Vagina (tissue), 2 donors: ENCODE data around the gene MAPK12. TPM values are rescaled to one million over a fixed set of nuclear protein-coding genes. Genes with fewer than 3 reads are reported as not detected.

Experiments used
- DNase-seq, 2 donors: peaks; one replicate each; pipeline ENCODE4 v3.0.0-alpha.2; 2017; ENCODE audit errors: extremely low spot score in 2 of 2
- H3K27ac ChIP-seq: fragments of 200-600 bp; sonication (generic); one replicate; pipeline ENCODE4 v1.5.1; 2019
- H3K27me3 ChIP-seq: fragments of 200-600 bp; sonication (generic); one replicate; pipeline ENCODE4 v1.5.1; 2019
- H3K36me3 ChIP-seq, 2 donors: fragments of 200-600 bp; sonication (generic); one replicate each; pipeline ENCODE4 v1.5.1; 2017 to 2019
- H3K4me1 ChIP-seq: fragments of 200-600 bp; sonication (generic); one replicate; pipeline ENCODE4 v1.5.1; 2019
- H3K4me3 ChIP-seq, 2 donors: fragments of 200-600 bp; sonication (generic); 1 replicate in 1 of 2; 2 replicates in 1 of 2; pipeline ENCODE4 v1.5.1; 2016 to 2019
- H3K9me3 ChIP-seq: fragments of 200-600 bp; sonication (generic); one replicate; pipeline ENCODE4 v1.5.1; 2019
- POLR2A ChIP-seq, 2 donors: fragments of 450-650 bp; IDR thresholded peaks; one replicate each; pipeline ENCODE4 v1.6.1; 2017; ENCODE audit warnings: antibody characterized with exemption in 2 of 2, mild to moderate bottlenecking in 2 of 2, moderate library complexity in 2 of 2
- POLR2AphosphoS5 ChIP-seq, 2 donors: sonication (generic); formaldehyde crosslinking; IDR thresholded peaks; one replicate each; pipeline ENCODE4 v1.9.0; 2017; ENCODE audit warnings: antibody characterized with exemption in 2 of 2, mild to moderate bottlenecking in 2 of 2, low read depth in 1 of 2; ENCODE audit not compliant: insufficient read depth in 1 of 2
- intact Hi-C: fragments of 100-400 bp; cut with DNase I; formaldehyde crosslinking; loops from one replicate; pipeline ENCODE4 v1.15.1; 2023
- total RNA-seq: library from RNA; depleted of rRNA; stranded (reverse); fragments of >200 nt; gene quantifications from one replicate; pipeline ENCODE4 v1.2.3, GENCODE V29; 2016
- TF ChIP-seq, protein P1 (sequence below), 3 experiments: fragments of 450-650 bp in 2 of 3; fragments of 200-600 bp in 1 of 3; sonication (generic) in 1 of 3; IDR thresholded peaks; one replicate each; pipeline ENCODE4 v1.5.1; 2017 to 2019; ENCODE audit warnings: antibody characterized with exemption in 3 of 3, mild to moderate bottlenecking in 2 of 3, moderate library complexity in 2 of 3

MAPK12 gene
- total RNA-seq, 1 donor from 2014 or later = 15.0 TPM

DNA sequence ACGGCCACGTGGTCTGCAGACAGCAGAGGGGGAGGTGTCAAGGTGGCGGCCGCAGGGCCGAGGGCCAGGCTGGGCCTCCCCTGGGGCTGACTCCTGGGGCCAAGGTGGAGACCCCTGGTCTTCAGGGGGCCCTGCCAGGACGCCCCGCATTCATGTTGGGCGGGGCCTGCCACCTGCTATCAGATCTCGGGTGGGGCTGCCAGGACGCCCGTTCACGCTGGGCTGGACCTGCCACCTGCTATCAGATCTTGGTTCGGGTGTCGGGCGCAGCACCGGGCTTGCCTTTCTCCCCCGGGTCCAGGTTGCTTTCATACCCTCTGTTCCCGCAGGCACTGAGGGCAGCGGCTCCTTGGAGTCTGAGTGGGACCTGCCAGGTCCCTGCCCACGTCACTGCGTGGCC is 24.8 kb upstream of the MAPK12 start:
- no peaks in the 10 kb centered on the region for H3K9me3 ChIP-seq
- H3K27ac ChIP-seq = no peak overlapping the region
- H3K4me1 ChIP-seq = peaks cover 12% of the 10 kb centered on the region
- intact Hi-C loops = no loop called here
- no peak for DNase-seq
- H3K27me3 ChIP-seq = no peaks in the 10 kb centered on the region
- H3K36me3 ChIP-seq = peaks cover 4 to 82% of the 10 kb centered on the region in 2 donors
- no peak overlapping the region for H3K4me3 ChIP-seq
- TF ChIP-seq, protein P1, sequence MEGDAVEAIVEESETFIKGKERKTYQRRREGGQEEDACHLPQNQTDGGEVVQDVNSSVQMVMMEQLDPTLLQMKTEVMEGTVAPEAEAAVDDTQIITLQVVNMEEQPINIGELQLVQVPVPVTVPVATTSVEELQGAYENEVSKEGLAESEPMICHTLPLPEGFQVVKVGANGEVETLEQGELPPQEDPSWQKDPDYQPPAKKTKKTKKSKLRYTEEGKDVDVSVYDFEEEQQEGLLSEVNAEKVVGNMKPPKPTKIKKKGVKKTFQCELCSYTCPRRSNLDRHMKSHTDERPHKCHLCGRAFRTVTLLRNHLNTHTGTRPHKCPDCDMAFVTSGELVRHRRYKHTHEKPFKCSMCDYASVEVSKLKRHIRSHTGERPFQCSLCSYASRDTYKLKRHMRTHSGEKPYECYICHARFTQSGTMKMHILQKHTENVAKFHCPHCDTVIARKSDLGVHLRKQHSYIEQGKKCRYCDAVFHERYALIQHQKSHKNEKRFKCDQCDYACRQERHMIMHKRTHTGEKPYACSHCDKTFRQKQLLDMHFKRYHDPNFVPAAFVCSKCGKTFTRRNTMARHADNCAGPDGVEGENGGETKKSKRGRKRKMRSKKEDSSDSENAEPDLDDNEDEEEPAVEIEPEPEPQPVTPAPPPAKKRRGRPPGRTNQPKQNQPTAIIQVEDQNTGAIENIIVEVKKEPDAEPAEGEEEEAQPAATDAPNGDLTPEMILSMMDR (IDR thresholded peaks at IDR 0.05) = no peak
- TF ChIP-seq POLR2AphosphoS5 (IDR thresholded peaks at IDR 0.05; ENCODE audit: insufficient read depth in 1 of 2, low read depth in 1 of 2) = no peak
- TF ChIP-seq POLR2A (IDR thresholded peaks at IDR 0.05) = no peak

DNA sequence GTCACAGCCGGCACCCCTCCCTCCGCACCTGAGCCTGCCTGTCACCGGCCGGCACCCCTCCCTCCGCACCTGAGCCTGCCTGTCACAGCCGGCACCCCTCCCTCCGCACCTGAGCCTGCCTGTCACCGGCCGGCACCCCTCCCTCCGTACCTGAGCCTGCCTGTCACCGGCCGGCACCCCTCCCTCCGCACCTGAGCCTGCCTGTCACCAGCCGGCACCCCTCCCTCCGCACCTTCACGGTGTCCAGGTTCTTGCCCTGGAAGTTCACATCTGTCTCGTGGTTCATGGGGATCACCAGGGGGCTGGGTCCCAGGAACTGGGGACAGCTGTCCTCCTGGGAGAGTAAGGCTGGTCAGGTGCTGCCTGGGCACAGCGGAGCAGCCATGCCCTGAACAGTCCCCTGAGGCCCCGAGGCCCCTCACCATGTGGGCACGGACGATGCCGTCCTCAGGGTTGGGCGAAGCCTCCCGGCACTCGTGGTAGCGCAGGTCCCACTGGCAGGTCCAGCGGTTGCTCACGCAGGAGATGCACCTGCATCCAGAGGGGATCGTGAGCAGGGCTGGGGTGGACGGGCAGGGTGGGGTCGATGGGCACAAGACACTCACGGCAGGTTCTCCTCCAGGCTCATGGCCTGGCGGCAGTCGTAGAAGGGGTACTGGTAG is 24.2 kb upstream of the MAPK12 start:
- no peaks in the 10 kb centered on the region for H3K9me3 ChIP-seq
- peaks cover 4 to 88% of the 10 kb centered on the region in 2 donors for H3K36me3 ChIP-seq
- intact Hi-C loops = no loop called here
- H3K27ac ChIP-seq = no peak overlapping the region
- H3K27me3 ChIP-seq = no peaks in the 10 kb centered on the region
- TF ChIP-seq POLR2AphosphoS5 (IDR thresholded peaks at IDR 0.05; ENCODE audit: insufficient read depth in 1 of 2, low read depth in 1 of 2) (no peak), POLR2A (IDR thresholded peaks at IDR 0.05) (no peak)
- TF ChIP-seq, protein P1 (IDR thresholded peaks at IDR 0.05) = no peak
- no peak overlapping the region for H3K4me3 ChIP-seq
- DNase-seq = no peak
- H3K4me1 ChIP-seq = peaks cover 12% of the 10 kb centered on the region

DNA sequence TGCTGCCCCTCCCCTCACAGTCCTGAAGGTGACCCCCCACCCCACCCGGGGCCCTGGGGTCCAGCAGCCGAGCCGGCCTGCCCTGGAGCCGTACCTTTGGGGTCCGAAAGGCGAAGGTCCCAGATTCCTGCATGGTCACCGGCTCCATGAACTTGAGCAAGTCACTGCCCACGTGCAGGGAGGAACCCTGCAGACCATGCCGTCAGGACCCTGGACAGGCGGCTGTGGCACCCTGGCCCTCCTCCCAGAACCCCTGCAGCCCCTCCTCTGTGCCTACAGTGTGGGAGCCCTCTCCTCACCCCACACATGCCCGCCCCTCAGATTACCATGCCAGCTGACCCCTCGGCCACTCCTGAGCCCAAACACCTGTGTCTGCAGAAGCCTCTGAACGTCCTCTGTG is 23.0 kb upstream of the MAPK12 start:
- no peaks in the 10 kb centered on the region for H3K9me3 ChIP-seq
- no peaks in the 10 kb centered on the region for H3K27me3 ChIP-seq
- peaks cover 4 to 90% of the 10 kb centered on the region in 2 donors for H3K36me3 ChIP-seq
- H3K27ac ChIP-seq = peak overlapping the region; percentile 18
- DNase-seq = no peak
- TF ChIP-seq POLR2AphosphoS5 (IDR thresholded peaks at IDR 0.05; ENCODE audit: insufficient read depth in 1 of 2, low read depth in 1 of 2) (no peak), POLR2A (IDR thresholded peaks at IDR 0.05) (no peak)
- TF ChIP-seq, protein P1 (IDR thresholded peaks at IDR 0.05) = no peak
- peaks cover 12% of the 10 kb centered on the region for H3K4me1 ChIP-seq
- H3K4me3 ChIP-seq = no peak overlapping the region
- intact Hi-C loops = loop anchor here (5.0 kb wide), 1 partner anchor 58 kb away; the partner anchor contains the start of gene PPP6R2

DNA sequence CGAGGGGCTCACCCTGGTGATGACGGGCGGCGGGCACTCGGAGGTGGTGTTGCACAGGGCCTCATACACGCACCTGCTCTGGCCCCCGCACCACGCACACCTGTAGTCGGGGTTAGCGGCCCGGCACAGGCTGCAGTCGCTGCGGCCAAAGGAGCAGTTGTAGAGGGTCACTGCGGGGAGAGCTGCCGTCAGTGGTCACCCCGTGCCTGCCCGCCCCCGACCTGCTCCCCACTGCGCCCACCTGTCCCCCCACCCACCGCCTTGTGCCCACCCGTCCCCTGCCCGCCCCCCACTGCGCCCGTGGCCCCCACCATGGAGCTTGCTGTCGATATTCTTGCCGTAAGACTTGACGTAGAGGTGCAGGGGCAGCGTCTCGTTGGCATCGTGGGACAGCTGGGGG is 22.3 kb upstream of the MAPK12 start:
- Histone ChIP-seq H3K27me3 (no peaks in the 10 kb centered on the region), H3K9me3 (no peaks in the 10 kb centered on the region), H3K27ac (no peak overlapping the region), H3K4me3 (no peak overlapping the region), H3K36me3 (peaks cover 4 to 90% of the 10 kb centered on the region in 2 donors), H3K4me1 (peaks cover 12% of the 10 kb centered on the region)
- intact Hi-C loops = loop anchor here (5.0 kb wide), 1 partner anchor 58 kb away; the partner anchor contains the start of gene PPP6R2
- no peak for DNase-seq
- TF ChIP-seq POLR2A (IDR thresholded peaks at IDR 0.05) (no peak), POLR2AphosphoS5 (IDR thresholded peaks at IDR 0.05; ENCODE audit: insufficient read depth in 1 of 2, low read depth in 1 of 2) (no peak)
- TF ChIP-seq, protein P1 (IDR thresholded peaks at IDR 0.05) = no peak
